Fibroblast of mammary gland (primary cell): Measurements from ENCODE around the gene ENC1.

Experiments
- DNase-seq: peaks from one replicate; pipeline ENCODE4 v3.0.0-alpha.2; 2010; ENCODE audit warnings: low read depth
- H3K4me3 ChIP-seq: 2 replicates; pipeline ENCODE4 v1.5.1; 2011; ENCODE audit warnings: low read depth, mild to moderate bottlenecking, low read length, moderate library complexity; ENCODE audit not compliant: control insufficient read depth
- CTCF ChIP-seq: conservative IDR thresholded peaks from 2 replicates; pipeline ENCODE4 v1.5.1; 2011; ENCODE audit warnings: low read depth, low read length, inconsistent platforms; ENCODE audit not compliant: control insufficient read depth, insufficient read depth

Gene ENC1

GRCh38 chr5:74665273-74665672 is 24.7 kb upstream of the ENC1 start:
- no peak for TF ChIP-seq CTCF
- H3K4me3 ChIP-seq = no peak overlapping the region
- peak; percentile 34 for DNase-seq

- DNase-seq = no peak
- TF ChIP-seq CTCF = no peak
These were observed 24.0 kb upstream of the ENC1 start for GRCh38 chr5:74664551-74664950.

GRCh38 chr5:74660873-74661272 is 20.3 kb upstream of the ENC1 start:
- TF ChIP-seq CTCF = no peak
- no peak overlapping the region for H3K4me3 ChIP-seq
- no peak for DNase-seq

More at GRCh38 chr5:74664551-74664950, 24.0 kb upstream of the ENC1 start:
- no peak overlapping the region for H3K4me3 ChIP-seq

- H3K4me3 ChIP-seq = no peak overlapping the region
- no peak for DNase-seq
- TF ChIP-seq CTCF = no peak
These were observed 19.6 kb upstream of the ENC1 start for GRCh38 chr5:74660140-74660539.

- TF ChIP-seq CTCF = no peak
- DNase-seq = no peak
- no peak overlapping the region for H3K4me3 ChIP-seq
These were observed 18.6 kb upstream of the ENC1 start for GRCh38 chr5:74659172-74659571.

GRCh38 chr5:74657165-74657564 is 16.6 kb upstream of the ENC1 start:
- DNase-seq = no peak
- TF ChIP-seq CTCF = no peak
- no peak overlapping the region for H3K4me3 ChIP-seq

GRCh38 chr5:74655716-74656115 is 15.2 kb upstream of the ENC1 start:
- H3K4me3 ChIP-seq = no peak overlapping the region
- no peak for DNase-seq
- TF ChIP-seq CTCF = no peak
